Effector CD4-positive, alpha-beta T cell (primary cell): Measurements from ENCODE around the gene INPP5D.
"Not testable (repeated sequence)": the region's sequence is repeated elsewhere in the genome, so short reads cannot be mapped to it uniquely, and the experiment has no call there.

Experiments
- DNase-seq: peaks from one replicate; pipeline ENCODE4 v3.0.0-alpha.2; 2020

Gene INPP5D

DNA sequence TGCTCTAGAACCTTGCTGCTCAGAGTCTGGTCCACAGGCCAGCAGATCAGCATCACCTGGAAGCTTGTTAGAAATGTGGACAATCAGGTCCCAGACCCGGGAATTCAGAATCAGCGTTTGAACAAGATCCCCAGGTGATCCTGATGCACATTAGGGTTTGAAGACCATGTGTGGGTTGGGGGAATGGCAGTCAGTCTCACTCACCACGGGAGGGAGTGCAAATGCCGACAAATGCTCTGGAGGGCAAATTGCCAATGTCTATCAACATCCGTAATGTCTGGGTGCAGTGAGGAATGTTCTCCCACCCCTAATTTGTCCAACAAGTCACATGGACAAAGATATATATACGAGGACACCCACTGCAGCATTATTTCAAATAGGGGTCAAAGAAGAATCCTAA lies 34.5 kb downstream of the INPP5D start:
- no peak for DNase-seq

- no peak for DNase-seq
Measured at GRCh38 chr2:233096006-233096405, 35.9 kb downstream of the INPP5D start.

DNA sequence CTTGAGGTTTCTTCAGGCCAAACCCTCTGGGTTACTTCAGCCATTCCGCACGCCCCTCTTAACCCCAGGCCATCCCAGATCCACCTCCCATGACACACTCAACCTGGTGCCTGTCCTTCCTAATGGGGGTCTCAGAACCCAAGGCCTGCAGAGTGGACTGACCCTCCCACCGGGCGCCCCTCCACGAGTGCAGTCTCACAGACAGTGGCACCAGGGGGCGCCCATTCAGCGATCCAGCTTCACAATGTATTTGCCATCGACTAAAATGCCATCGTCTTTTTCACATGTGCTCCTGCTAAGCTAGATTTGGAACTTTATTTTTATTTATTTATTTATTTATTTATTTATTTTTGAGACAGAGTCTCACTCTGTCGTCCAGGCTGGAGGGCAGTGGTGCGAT lies 38.5 kb downstream of the INPP5D start:
- DNase-seq, result no peak

DNA sequence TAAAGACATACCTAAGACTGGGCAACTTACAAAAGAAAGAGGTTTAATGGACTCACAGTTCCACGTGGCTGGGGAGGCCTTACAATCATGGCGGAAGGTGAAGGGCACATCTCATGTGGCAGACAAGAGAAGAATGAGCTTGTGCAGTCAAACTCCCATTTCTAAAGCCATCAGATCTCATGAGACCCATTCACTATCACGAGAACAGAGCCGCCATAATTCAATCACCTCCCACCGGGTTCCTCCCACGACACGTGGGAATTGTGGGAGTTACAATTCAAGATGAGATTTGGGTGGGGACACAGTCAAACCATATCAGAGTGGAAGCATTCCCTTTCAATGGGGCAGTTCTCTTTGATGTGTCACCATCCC lies 39.7 kb downstream of the INPP5D start:
- DNase-seq, result not testable (repeated sequence)

DNA sequence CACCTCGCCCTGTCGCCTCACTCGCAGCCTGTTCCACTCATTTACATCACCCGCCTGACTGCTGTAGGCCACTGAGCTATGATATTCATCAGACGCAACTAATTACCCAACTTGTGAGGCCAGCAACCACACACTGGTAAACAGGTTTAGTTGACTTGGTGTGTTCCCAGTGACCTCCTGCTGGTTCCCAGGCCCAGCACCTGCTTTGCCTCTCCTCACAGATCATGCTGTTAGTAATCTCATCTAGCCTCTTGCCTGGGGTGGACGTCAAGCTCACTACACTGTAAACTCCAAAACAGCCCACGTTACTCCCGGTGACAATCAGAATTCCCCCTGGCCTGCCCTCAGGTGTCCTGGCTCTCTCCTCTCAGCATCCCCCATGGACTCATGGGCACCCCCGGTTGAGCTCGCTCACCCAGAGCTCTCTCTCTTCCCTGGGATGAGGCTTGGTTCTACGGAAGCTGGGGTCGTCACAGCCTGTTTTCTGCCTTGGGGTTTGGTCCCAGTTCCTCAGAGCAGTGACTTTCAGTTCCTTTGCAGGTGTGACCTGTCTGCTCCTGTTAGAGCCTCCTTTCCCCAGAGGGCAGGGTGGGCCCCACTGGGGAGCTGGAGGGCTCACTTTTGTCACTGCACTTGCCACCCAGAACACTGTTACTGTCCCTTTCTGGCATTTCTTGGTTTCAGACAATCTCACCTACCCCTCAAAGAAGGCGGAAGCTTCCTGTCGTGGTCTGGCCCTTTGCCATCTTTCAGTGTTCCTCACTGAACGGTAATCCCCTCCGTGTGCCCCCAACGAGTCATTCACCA lies 40.3 kb downstream of the INPP5D start:
- DNase-seq, result peak; percentile 38

DNA sequence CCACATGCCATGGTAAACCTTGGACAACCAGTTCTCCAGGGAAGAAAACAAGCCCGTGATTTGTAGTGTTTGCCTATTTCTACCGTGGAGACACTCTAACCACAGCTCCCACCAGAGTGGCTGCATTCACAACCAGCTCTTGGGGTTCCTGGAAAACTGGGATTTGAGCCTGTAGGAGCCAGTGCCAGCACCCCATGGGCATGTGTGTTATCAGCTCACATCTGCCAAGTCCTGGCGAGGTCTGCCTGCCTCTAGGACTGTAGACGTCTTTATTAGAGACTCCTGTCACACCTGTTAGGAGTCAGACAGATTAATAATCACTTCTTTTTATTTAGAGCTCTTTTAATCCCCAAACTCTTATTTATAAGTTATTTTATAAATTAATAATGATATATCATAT lies 41.0 kb downstream of the INPP5D start:
- DNase-seq, result no peak

- DNase-seq, result no peak
Measured at GRCh38 chr2:233101816-233102215, 41.7 kb downstream of the INPP5D start.

DNA sequence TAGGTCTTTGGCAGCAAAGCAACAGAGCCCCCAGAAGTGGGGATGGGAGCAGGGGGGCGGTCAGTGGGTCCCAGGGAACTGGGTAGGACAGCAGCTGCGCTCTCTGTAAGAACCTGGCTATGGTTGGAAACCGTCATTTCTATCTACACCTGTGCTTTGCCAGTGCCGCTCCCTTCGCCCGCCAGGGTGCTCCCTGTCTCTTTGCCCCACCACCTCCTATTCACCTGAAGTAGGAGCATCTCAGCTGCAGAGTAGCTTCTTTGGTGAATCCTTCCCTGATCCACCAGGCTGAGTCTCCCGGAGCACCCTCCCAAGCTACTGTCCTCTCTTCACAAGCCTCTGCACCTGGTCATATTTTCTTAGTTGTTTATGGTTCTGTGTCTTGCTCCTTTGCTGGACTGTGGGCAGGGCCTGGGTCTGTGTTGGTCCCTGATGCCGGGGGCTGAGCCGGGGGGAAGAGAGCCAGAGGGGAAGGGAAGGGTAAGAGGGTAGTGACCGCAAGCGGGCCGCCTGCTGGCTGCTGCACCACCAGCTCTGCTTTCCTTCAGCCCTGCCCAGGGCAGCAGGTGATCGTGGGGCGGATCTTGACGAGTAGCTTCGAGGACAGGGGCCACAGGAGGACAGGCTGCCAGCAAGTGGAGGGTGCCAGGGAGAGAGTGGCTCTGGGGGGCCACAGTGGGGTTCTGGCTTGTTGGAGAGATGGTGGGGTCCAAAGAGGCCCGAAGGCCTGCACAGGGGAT lies 45.2 kb downstream of the INPP5D start:
- DNase-seq, result no peak

- DNase-seq, result no peak
Measured at GRCh38 chr2:233105930-233106329, 45.8 kb downstream of the INPP5D start.

GRCh38 chr2:233107011-233107410 lies 46.9 kb downstream of the INPP5D start:
- DNase-seq, result no peak

DNA sequence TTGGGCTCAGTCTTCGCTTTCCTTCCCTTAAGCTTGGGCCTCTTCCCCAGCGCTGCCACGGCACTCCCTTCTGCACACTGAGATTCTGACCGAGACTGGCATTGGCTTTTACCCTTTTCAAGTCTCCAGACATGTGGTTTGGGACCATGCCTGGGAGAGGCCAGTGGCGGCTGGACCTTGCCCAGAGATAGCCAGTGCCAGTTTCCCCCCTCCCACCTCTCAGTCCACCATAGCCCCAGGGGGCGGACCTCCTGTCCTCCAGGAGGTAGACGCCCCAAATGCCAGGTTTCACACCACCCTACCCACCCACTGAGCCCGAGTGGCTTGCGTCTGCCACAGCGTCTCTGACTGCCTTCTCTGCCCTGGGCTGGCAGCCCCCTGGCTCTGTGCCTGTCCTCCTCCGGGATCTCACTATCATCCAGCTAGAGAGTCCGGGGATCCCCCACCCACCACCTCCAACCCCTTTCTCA lies 47.7 kb downstream of the INPP5D start:
- DNase-seq, result no peak

GRCh38 chr2:233108611-233109490 lies 48.7 kb downstream of the INPP5D start:
- DNase-seq, result no peak

DNA sequence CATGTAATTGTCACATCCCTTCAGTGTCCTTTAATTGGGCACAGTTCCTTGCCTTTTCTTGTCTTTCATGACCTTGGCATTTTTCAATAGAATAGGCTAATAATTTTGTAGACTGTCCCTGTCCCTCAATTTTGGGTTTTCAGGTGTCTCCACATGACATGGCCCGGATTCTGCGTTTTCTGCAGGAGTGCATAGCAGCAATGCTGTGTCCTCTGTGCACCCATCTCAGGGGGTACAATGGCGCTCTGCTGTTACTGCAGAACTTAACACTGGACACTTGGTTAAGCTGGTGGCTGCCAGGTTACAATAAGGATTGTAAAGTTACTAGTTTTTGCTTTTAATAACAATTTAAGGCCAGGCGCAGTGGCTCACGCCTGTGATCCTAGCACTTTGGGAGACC lies 51.3 kb downstream of the INPP5D start:
- no peak for DNase-seq

- no peak for DNase-seq
Measured at GRCh38 chr2:233112329-233112728, 52.2 kb downstream of the INPP5D start.

DNA sequence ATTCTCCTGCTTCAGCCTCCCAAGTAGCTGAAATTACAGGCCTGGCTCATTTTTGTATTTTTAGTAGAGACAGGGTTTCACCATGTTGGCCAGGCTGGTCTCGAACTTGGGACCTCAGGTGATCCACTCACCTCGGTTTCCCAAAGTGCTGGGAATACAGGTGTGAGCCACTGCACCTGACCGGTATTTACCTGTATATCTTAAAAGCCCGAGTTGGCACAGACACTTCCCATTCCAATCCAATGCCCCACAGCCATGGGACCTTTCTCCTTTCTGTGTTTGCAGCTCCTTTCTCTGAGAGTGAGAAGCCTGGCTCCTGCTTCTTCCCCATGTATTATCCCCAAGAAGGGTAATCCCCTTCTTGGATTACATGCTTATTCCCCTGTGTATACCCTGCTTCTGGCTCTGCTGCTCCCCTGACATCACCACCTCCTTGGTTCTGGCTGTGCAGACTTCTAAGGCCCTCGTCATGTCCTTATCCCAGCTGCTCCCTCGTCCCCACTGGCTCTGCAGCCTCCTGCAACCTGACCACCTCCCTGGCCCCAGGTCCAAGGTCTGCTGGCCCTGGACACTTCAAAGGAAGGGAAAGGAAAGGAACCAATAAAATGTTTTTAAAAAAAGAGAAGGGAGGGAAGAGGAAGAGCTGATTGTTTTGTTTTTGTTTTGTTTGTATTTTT lies 52.8 kb downstream of the INPP5D start:
- DNase-seq, result no peak

GRCh38 chr2:233114421-233114861 lies 54.3 kb downstream of the INPP5D start:
- DNase-seq, result no peak

- DNase-seq, result no peak
Measured at GRCh38 chr2:233115121-233115520, 55.0 kb downstream of the INPP5D start.

DNA sequence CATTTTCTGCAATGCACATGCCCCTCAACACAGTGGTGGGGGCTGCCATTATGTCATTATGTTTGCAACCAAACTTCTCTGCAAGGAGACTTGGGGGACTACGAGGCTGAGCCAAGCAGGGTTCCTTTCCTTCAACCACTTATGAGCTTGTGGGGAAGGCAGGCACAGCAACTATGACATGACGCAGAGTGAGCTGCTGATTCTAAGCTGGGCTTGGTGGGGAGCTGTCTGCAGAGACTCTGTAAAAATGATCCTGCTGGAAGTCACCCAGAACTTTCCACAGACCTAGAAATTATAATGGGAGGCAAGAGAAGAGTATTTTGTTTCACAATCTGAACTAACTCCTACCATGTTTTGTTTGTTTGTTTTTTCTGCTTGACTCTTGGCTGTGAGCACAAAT lies 55.6 kb downstream of the INPP5D start:
- DNase-seq, result no peak

GRCh38 chr2:233116946-233117345 lies 56.8 kb downstream of the INPP5D start:
- DNase-seq, result no peak

DNA sequence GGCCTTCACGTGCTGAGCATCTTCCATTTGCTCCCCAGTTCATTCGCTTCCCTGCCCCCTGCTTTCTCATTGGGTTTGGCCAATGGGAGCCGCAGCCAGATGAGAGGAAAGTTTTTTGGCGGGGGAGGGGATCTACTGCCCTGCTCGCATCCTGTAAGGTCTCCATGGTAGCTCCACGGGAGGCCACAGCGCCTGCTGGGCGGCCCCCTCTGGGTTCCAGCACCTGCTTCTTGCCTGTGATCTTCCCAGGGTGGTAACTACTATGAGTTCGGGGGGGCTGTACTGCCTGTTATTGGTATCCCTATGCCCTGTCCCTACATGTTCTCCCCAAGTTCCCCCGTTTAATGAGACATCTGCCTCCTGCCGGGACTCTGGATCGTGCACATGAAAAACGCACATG lies 57.2 kb downstream of the INPP5D start:
- DNase-seq, result no peak

GRCh38 chr2:233117811-233118647 lies 57.9 kb downstream of the INPP5D start:
- no peak for DNase-seq

- no peak for DNase-seq
Measured at GRCh38 chr2:233118648-233119000, 58.5 kb downstream of the INPP5D start.
